Neural cell (in vitro differentiated cells): ENCODE data around the gene CEACAM18.

Experiments used
- EP300 ChIP-seq: fragments of 450-650 bp; conservative IDR thresholded peaks from 2 replicates; pipeline ENCODE4 v1.6.1; 2014; ENCODE audit warnings: antibody characterized with exemption, mild to moderate bottlenecking, moderate library complexity; ENCODE audit not compliant: poor library complexity, severe bottlenecking
- EZH2 ChIP-seq: fragments of 200-600, 300-800 bp; shearing (Covaris generic), sonication (generic); IDR thresholded peaks from 2 replicates; pipeline ENCODE4 v1.6.1; 2014; ENCODE audit warnings: antibody characterized with exemption, low read length, borderline replicate concordance, mild to moderate bottlenecking; ENCODE audit not compliant: insufficient read depth, poor library complexity, severe bottlenecking
- POLR2AphosphoS5 ChIP-seq: IDR thresholded peaks from 2 replicates; pipeline ENCODE4 v1.6.1; 2012
- RAD21 ChIP-seq: fragments of 450-650 bp; conservative IDR thresholded peaks from 2 replicates; pipeline ENCODE4 v1.6.1; 2014; ENCODE audit warnings: antibody characterized with exemption, mild to moderate bottlenecking, moderate library complexity
- REST ChIP-seq: IDR thresholded peaks from 2 replicates; pipeline ENCODE4 v1.6.1; 2012; ENCODE audit warnings: borderline replicate concordance
- TAF1 ChIP-seq: IDR thresholded peaks from 2 replicates; pipeline ENCODE4 v1.6.1; 2012; ENCODE audit warnings: low read depth
- TF ChIP-seq, protein P1 (sequence below): fragments of 450-650 bp; IDR thresholded peaks from 2 replicates; pipeline ENCODE4 v1.5.1; 2014; ENCODE audit warnings: antibody characterized with exemption, mild to moderate bottlenecking, moderate library complexity; ENCODE audit not compliant: poor library complexity, severe bottlenecking

DNA sequence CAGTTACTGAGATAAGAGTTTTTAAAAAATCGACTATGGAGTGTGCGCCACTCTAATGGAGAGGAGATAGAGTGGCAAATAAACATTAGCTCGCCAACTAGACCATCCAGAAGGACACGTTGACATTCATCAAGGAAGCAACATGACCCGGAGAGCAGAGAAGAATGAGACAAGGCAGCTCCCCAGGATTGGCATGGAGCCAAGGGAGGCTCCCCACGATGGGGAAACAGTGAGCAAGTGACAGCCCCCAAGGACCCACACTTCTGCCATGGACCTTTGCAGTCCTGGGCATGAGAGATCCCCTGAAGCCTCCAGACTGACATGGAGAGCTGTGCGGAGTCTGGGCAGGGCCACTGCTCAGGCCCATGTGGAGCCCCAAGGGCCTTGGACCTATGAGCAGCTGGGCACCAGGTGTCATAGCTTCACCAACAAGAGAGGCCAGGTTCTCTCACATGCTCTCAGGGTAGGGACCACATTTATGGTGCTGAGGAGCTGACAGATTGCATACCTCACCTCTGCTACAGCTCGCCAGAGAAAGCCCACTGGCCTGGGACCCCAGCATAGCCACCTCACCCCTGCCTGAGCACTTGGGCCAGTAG, 46.4 kb downstream of the CEACAM18 start:
- TF ChIP-seq REST (no peak), EP300 (no peak), EZH2 (no peak), POLR2AphosphoS5 (no peak), RAD21 (no peak), TAF1 (no peak)
- TF ChIP-seq, protein P1, sequence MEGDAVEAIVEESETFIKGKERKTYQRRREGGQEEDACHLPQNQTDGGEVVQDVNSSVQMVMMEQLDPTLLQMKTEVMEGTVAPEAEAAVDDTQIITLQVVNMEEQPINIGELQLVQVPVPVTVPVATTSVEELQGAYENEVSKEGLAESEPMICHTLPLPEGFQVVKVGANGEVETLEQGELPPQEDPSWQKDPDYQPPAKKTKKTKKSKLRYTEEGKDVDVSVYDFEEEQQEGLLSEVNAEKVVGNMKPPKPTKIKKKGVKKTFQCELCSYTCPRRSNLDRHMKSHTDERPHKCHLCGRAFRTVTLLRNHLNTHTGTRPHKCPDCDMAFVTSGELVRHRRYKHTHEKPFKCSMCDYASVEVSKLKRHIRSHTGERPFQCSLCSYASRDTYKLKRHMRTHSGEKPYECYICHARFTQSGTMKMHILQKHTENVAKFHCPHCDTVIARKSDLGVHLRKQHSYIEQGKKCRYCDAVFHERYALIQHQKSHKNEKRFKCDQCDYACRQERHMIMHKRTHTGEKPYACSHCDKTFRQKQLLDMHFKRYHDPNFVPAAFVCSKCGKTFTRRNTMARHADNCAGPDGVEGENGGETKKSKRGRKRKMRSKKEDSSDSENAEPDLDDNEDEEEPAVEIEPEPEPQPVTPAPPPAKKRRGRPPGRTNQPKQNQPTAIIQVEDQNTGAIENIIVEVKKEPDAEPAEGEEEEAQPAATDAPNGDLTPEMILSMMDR: no peak
